ENCODE results near the gene FOXN3. TPM values are rescaled to one million over a fixed set of nuclear protein-coding genes. Genes with fewer than 3 reads are reported as not detected.

The FOXN3 gene
- total RNA-seq, 2 donors from 2014 or later, result 141 to 150 TPM

- H3K27me3 ChIP-seq (replicated peaks; ENCODE audit: insufficient read depth), result no peaks in the 10 kb centered on the region
- no peak overlapping the region for H3K4me3 ChIP-seq
- ATAC-seq (ENCODE audit: insufficient number of reproducible peaks, low FRiP score, low read depth), result no peak
- peaks cover 27 to 59% of the 10 kb centered on the region in 2 donors for H3K4me1 ChIP-seq (ENCODE audit: control insufficient read depth in 1 of 2, low read depth in 2 of 2)
- TF ChIP-seq CTCF (IDR thresholded peaks at IDR 0.05), result no peak
- no peaks in the 10 kb centered on the region for H3K36me3 ChIP-seq
- no peak for DNase-seq (ENCODE audit: low spot score)
- H3K9me3 ChIP-seq, result no peaks in the 10 kb centered on the region
- H3K27ac ChIP-seq, result no peak overlapping the region
Measured at GRCh38 chr14:89371585-89372511, 45.2 kb downstream of the FOXN3 start.

DNA sequence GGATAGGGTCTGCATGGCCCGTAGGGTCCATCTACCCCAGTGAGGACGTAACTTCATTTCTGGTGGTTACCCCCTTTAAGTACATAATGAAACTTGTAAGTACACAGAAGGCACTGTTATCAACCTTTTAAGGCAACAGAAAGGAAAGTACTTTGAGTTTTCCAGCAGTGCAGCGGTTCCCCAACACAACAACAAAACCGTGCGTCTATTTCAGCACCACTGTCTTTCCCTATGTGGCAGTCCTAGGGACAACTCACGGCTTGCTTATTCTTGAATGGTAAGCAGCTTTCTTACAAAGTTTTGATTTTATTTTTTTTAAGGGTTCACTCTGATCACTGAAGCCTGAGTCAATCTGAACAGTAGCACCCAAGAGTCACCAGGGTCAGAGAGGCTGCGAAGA, 46.3 kb downstream of the FOXN3 start:
- Histone ChIP-seq H3K4me3 (no peak overlapping the region), H3K4me1 (ENCODE audit: control insufficient read depth in 1 of 2, low read depth in 2 of 2) (peaks cover 34 to 64% of the 10 kb centered on the region in 2 donors), H3K27me3 (replicated peaks; ENCODE audit: insufficient read depth) (no peaks in the 10 kb centered on the region), H3K9me3 (no peaks in the 10 kb centered on the region), H3K36me3 (no peaks in the 10 kb centered on the region), H3K27ac (no peak overlapping the region)
- ATAC-seq (ENCODE audit: insufficient number of reproducible peaks, low FRiP score, low read depth), result no peak
- DNase-seq (ENCODE audit: low spot score), result no peak
- no peak for TF ChIP-seq CTCF (IDR thresholded peaks at IDR 0.05)

DNA sequence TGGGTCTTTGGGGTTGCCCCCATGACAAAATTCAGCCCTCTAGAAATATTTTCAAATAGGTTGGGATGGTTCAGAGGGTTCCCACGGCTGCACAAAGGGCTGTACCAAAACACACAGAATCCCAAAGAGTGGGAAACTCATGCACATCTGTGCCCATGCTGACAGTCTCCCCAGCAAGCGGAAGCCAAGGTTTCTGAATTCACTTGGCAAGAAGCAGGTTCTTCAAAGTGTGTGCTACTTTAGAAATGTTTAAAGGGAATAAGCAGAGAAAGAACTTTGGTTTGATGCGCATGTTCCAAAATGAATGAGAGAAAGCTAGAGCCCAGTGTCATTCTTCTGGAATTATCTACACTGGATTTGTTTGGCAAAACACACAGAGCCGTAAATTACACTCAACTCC, 46.7 kb downstream of the FOXN3 start:
- ATAC-seq (ENCODE audit: insufficient number of reproducible peaks, low FRiP score, low read depth), result no peak
- H3K4me1 ChIP-seq (ENCODE audit: control insufficient read depth in 1 of 2, low read depth in 2 of 2), result peaks cover 38 to 66% of the 10 kb centered on the region in 2 donors
- no peak overlapping the region for H3K4me3 ChIP-seq
- DNase-seq (ENCODE audit: low spot score), result no peak
- no peak overlapping the region for H3K27ac ChIP-seq
- no peaks in the 10 kb centered on the region for H3K9me3 ChIP-seq
- H3K36me3 ChIP-seq, result no peaks in the 10 kb centered on the region
- TF ChIP-seq CTCF (IDR thresholded peaks at IDR 0.05), result no peak
- H3K27me3 ChIP-seq (replicated peaks; ENCODE audit: insufficient read depth), result no peaks in the 10 kb centered on the region

DNA sequence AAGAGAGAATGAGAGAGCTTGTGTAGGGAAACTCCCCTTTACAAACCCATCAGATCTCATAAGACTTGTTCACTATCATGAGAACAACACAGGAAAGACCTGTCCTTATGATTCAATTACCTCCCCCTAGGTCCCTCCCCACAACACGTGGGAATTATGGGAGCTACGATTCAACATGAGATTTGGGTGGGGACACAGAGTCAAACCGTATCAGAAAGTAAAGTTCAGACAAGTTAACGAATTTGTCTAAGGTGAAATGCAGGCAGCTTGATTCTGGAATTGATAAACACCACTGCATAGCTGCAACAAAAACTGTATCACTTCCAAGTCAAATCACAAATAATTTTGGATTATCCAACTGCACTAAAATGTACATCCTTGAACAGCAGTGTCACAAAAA, 47.4 kb downstream of the FOXN3 start:
- ATAC-seq (ENCODE audit: insufficient number of reproducible peaks, low FRiP score, low read depth), result no peak
- H3K27me3 ChIP-seq (replicated peaks; ENCODE audit: insufficient read depth), result no peaks in the 10 kb centered on the region

More for the DNA sequence above, 47.4 kb downstream of the FOXN3 start:
- no peak overlapping the region for H3K4me3 ChIP-seq
- TF ChIP-seq CTCF (IDR thresholded peaks at IDR 0.05), result no peak
- no peak overlapping the region for H3K27ac ChIP-seq
- peaks cover 43 to 73% of the 10 kb centered on the region in 2 donors for H3K4me1 ChIP-seq (ENCODE audit: control insufficient read depth in 1 of 2, low read depth in 2 of 2)
- no peaks in the 10 kb centered on the region for H3K9me3 ChIP-seq
- H3K36me3 ChIP-seq, result no peaks in the 10 kb centered on the region
- no peak for DNase-seq (ENCODE audit: low spot score)
